Panc1 (cell line): Measurements from ENCODE around the gene NT5C3A.

ENCODE experiments used
- POLR2AphosphoS5 ChIP-seq: IDR thresholded peaks from 2 replicates; pipeline ENCODE4 v1.6.1; 2012; ENCODE audit warnings: mild to moderate bottlenecking, low read depth, low read length, moderate library complexity
- REST ChIP-seq, 2 experiments: IDR thresholded peaks; 2 replicates each; pipeline ENCODE4 v1.6.1; 2011 to 2012; ENCODE audit warnings: low read depth in 2 of 2, control low read depth in 1 of 2, low read length in 1 of 2, mild to moderate bottlenecking in 1 of 2, moderate library complexity in 1 of 2; ENCODE audit not compliant: insufficient read depth in 1 of 2
- SIN3A ChIP-seq: IDR thresholded peaks from 2 replicates; pipeline ENCODE4 v1.6.1; 2012; ENCODE audit warnings: low read depth, mild to moderate bottlenecking, low read length, moderate library complexity, borderline replicate concordance; ENCODE audit not compliant: insufficient read depth
- TCF7L2 ChIP-seq: IDR thresholded peaks from 2 replicates; pipeline ENCODE4 v1.6.1; 2011; ENCODE audit warnings: mild to moderate bottlenecking, low read depth, low read length, inconsistent platforms
- TF ChIP-seq, protein P1 (sequence below): fragments of 450-650 bp; IDR thresholded peaks from 2 replicates; pipeline ENCODE4 v1.5.1; 2017; ENCODE audit warnings: mild to moderate bottlenecking

GRCh38 chr7:33048704-33049103 is 13.9 kb downstream of the NT5C3A start:
- TF ChIP-seq, protein P1, sequence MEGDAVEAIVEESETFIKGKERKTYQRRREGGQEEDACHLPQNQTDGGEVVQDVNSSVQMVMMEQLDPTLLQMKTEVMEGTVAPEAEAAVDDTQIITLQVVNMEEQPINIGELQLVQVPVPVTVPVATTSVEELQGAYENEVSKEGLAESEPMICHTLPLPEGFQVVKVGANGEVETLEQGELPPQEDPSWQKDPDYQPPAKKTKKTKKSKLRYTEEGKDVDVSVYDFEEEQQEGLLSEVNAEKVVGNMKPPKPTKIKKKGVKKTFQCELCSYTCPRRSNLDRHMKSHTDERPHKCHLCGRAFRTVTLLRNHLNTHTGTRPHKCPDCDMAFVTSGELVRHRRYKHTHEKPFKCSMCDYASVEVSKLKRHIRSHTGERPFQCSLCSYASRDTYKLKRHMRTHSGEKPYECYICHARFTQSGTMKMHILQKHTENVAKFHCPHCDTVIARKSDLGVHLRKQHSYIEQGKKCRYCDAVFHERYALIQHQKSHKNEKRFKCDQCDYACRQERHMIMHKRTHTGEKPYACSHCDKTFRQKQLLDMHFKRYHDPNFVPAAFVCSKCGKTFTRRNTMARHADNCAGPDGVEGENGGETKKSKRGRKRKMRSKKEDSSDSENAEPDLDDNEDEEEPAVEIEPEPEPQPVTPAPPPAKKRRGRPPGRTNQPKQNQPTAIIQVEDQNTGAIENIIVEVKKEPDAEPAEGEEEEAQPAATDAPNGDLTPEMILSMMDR: no peak
- TF ChIP-seq SIN3A: no peak
- TF ChIP-seq TCF7L2: no peak
- TF ChIP-seq POLR2AphosphoS5: no peak
- no peak for TF ChIP-seq REST (IDR thresholded peaks at IDR 0.05; ENCODE audit: insufficient read depth in 1 of 2, low read depth in 2 of 2, low read length in 1 of 2)
